ENCODE results near the gene ITPRID1. TPM values are rescaled to one million over a fixed set of nuclear protein-coding genes. Genes with fewer than 3 reads are reported as not detected.

The ITPRID1 gene
- total and polyA plus RNA-seq, 10 donors, result not detected

GRCh38 chr7:31495653-31496052, 18.2 kb upstream of the ITPRID1 start:
- Histone ChIP-seq H3K36me3 (no peaks in the 10 kb centered on the region), H3K9me3 (no peaks in the 10 kb centered on the region), H3K4me3 (no peak overlapping the region), H3K27ac (no peak overlapping the region), H3K27me3 (replicated peaks in 1 of 7) (no peaks in the 10 kb centered on the region), H3K4me1 (no peaks in the 10 kb centered on the region)
- intact Hi-C loops (cut with DNase I; ENCODE audit: low total_unique reads), result no loop called here
- WGBS, 5 donors, result 88 to 97% (median 93%) methylated on average over 3 of the region's 3 CpGs
- DNase-seq, result no peak
- TF ChIP-seq POLR2AphosphoS5 (IDR thresholded peaks at IDR 0.05) (no peak), CTCF (IDR thresholded peaks at IDR 0.05 in 8 of 11, conservative IDR thresholded peaks at IDR 0.05 in 3 of 11) (no peak), POLR2A (IDR thresholded peaks at IDR 0.05) (no peak)

GRCh38 chr7:31497516-31497915, 16.4 kb upstream of the ITPRID1 start:
- DNase-seq, result no peak
- Histone ChIP-seq H3K4me1 (no peaks in the 10 kb centered on the region), H3K27ac (no peak overlapping the region), H3K9me3 (no peaks in the 10 kb centered on the region), H3K36me3 (no peaks in the 10 kb centered on the region), H3K4me3 (no peak overlapping the region), H3K27me3 (replicated peaks in 1 of 7) (no peaks in the 10 kb centered on the region)
- WGBS, 5 donors, result 27 to 50% (median 35%) methylated on average over 3 of the region's 3 CpGs
- TF ChIP-seq POLR2AphosphoS5 (IDR thresholded peaks at IDR 0.05) (no peak), POLR2A (IDR thresholded peaks at IDR 0.05) (no peak), CTCF (IDR thresholded peaks at IDR 0.05 in 8 of 11, conservative IDR thresholded peaks at IDR 0.05 in 3 of 11) (no peak)
- intact Hi-C loops (cut with DNase I; ENCODE audit: low total_unique reads), result no loop called here

GRCh38 chr7:31500656-31501055, 13.2 kb upstream of the ITPRID1 start:
- 0 to 55% (median 44%) methylated on average over 1 of the region's 1 CpG for WGBS, 5 donors
- no peaks in the 10 kb centered on the region for H3K27me3 ChIP-seq (replicated peaks in 1 of 7)
- H3K27ac ChIP-seq, result no peak overlapping the region
- no peak for TF ChIP-seq POLR2A (IDR thresholded peaks at IDR 0.05)
- H3K4me1 ChIP-seq, result no peaks in the 10 kb centered on the region
- no peaks in the 10 kb centered on the region for H3K9me3 ChIP-seq
- no peaks in the 10 kb centered on the region for H3K36me3 ChIP-seq
- no peak for DNase-seq
- no peak overlapping the region for H3K4me3 ChIP-seq
- intact Hi-C loops (cut with DNase I; ENCODE audit: low total_unique reads), result no loop called here

- Histone ChIP-seq H3K27ac (no peak overlapping the region), H3K27me3 (replicated peaks in 1 of 7) (no peaks in the 10 kb centered on the region), H3K36me3 (no peaks in the 10 kb centered on the region), H3K4me3 (no peak overlapping the region), H3K9me3 (peaks cover 0 to 4% (median 0%) of the 10 kb centered on the region in 8 donors), H3K4me1 (no peaks in the 10 kb centered on the region)
- TF ChIP-seq POLR2A (IDR thresholded peaks at IDR 0.05) (no peak), CTCF (IDR thresholded peaks at IDR 0.05 in 8 of 11, conservative IDR thresholded peaks at IDR 0.05 in 3 of 11) (no peak), POLR2AphosphoS5 (IDR thresholded peaks at IDR 0.05) (no peak)
- no peak for DNase-seq
- intact Hi-C loops (cut with DNase I; ENCODE audit: low total_unique reads), result no loop called here
- 68 to 84% (median 72%) methylated on average over 5 of the region's 5 CpGs for WGBS, 5 donors
Observed at GRCh38 chr7:31508823-31509222, 5.1 kb upstream of the ITPRID1 start.

- Histone ChIP-seq H3K27me3 (replicated peaks in 1 of 7) (no peaks in the 10 kb centered on the region), H3K4me3 (no peak overlapping the region), H3K36me3 (no peaks in the 10 kb centered on the region), H3K4me1 (no peaks in the 10 kb centered on the region), H3K9me3 (peaks cover 0 to 17% (median 0%) of the 10 kb centered on the region in 8 donors), H3K27ac (no peak overlapping the region)
- TF ChIP-seq POLR2AphosphoS5 (IDR thresholded peaks at IDR 0.05) (no peak), POLR2A (IDR thresholded peaks at IDR 0.05) (no peak), CTCF (IDR thresholded peaks at IDR 0.05 in 8 of 11, conservative IDR thresholded peaks at IDR 0.05 in 3 of 11) (no peak)
- intact Hi-C loops (cut with DNase I; ENCODE audit: low total_unique reads), result no loop called here
- DNase-seq, result no peak
- 61 to 77% (median 66%) methylated on average over 2 of the region's 2 CpGs for WGBS, 5 donors
Observed at GRCh38 chr7:31512166-31512565, 1.7 kb upstream of the ITPRID1 start.
